ENCODE data around the gene BNIP3. TPM values are rescaled to one million over a fixed set of nuclear protein-coding genes. Genes with fewer than 3 reads are reported as not detected.

The BNIP3 gene
- polyA plus RNA-seq, 3 donors = 3.2 to 7.2 (median 4.6) TPM

DNA sequence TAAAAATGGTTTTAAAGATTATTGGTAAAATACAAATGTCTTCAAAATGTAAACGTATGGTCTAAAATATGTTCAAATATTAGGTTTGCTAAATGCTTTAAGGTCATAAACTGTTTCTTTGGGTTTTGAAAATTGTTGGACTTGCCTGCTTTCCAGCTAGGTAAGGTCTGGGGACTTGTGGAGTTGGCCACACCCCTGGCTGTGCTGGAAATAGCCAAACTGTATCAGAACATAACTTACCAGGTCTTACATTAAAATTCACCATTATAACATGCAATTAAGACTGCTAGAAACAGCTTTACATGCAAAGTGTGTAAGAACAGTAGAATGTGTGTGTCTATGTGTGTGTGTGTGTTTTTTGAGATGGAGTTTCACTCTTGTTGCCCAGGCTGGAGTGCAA lies 29.7 kb upstream of the BNIP3 start:
- H3K4me2 ChIP-seq (replicated peaks; ENCODE audit: extremely low read depth, low read length, poor library complexity, severe bottlenecking) = no peak overlapping the region
- no peak overlapping the region for H3K27ac ChIP-seq (ENCODE audit: low read depth in 1 of 2, low read length in 2 of 2)
- H3K9ac ChIP-seq (ENCODE audit: insufficient read depth, low read length, poor library complexity, severe bottlenecking) = no peak overlapping the region
- intact Hi-C loops (cut with micrococcal nuclease) = no loop called here
- no peak overlapping the region for H3K4me3 Mint-ChIP-seq
- no peaks in the 10 kb centered on the region for H3K36me3 Mint-ChIP-seq
- no peak overlapping the region for H3K27ac Mint-ChIP-seq
- no peaks in the 10 kb centered on the region for H3K4me1 ChIP-seq (ENCODE audit: control insufficient read depth in 1 of 2, insufficient read depth in 2 of 2, low read length in 2 of 2)
- peaks cover 2% of the 10 kb centered on the region for H3K4me1 Mint-ChIP-seq
- peaks cover 8% of the 10 kb centered on the region in 2 donors for H3K27me3 ChIP-seq (ENCODE audit: control insufficient read depth in 2 of 2, insufficient read depth in 2 of 2, low read length in 2 of 2)
- WGBS (ENCODE audit: insufficient coverage) = no CpG with 5 or more reads among the region's 1 CpG
- DNase-seq = no peak
- H4K20me1 ChIP-seq (ENCODE audit: insufficient read depth, low read length) = no peaks in the 10 kb centered on the region
- TF ChIP-seq, protein P1, sequence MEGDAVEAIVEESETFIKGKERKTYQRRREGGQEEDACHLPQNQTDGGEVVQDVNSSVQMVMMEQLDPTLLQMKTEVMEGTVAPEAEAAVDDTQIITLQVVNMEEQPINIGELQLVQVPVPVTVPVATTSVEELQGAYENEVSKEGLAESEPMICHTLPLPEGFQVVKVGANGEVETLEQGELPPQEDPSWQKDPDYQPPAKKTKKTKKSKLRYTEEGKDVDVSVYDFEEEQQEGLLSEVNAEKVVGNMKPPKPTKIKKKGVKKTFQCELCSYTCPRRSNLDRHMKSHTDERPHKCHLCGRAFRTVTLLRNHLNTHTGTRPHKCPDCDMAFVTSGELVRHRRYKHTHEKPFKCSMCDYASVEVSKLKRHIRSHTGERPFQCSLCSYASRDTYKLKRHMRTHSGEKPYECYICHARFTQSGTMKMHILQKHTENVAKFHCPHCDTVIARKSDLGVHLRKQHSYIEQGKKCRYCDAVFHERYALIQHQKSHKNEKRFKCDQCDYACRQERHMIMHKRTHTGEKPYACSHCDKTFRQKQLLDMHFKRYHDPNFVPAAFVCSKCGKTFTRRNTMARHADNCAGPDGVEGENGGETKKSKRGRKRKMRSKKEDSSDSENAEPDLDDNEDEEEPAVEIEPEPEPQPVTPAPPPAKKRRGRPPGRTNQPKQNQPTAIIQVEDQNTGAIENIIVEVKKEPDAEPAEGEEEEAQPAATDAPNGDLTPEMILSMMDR (IDR thresholded peaks at IDR 0.05) = no peak
- H3K79me2 ChIP-seq (ENCODE audit: insufficient read depth, low read length) = no peaks in the 10 kb centered on the region
- H3K9me3 Mint-ChIP-seq = peaks cover 0 to 3% (median 0%) of the 10 kb centered on the region in 7 donors
- no peak overlapping the region for H3K4me3 ChIP-seq (replicated peaks in 1 of 3; ENCODE audit: low read depth in 2 of 3, low read length in 3 of 3)
- H2AFZ ChIP-seq (ENCODE audit: insufficient read depth, low read depth, low read length, poor library complexity, severe bottlenecking) = no peak overlapping the region
- H3K36me3 ChIP-seq (replicated peaks in 1 of 2; ENCODE audit: control insufficient read depth in 1 of 2, insufficient read depth in 2 of 2, low read length in 2 of 2) = no peaks in the 10 kb centered on the region
- H3K9me3 ChIP-seq (replicated peaks in 1 of 2; ENCODE audit: control insufficient read depth in 1 of 2, insufficient read depth in 1 of 2, low read length in 2 of 2) = no peaks in the 10 kb centered on the region
- peaks cover 7 to 17% (median 13%) of the 10 kb centered on the region in 3 donors for H3K27me3 Mint-ChIP-seq (ENCODE audit: low read depth in 3 of 3)

GRCh38 chr10:132011024-132011423 lies 29.3 kb upstream of the BNIP3 start:
- WGBS (ENCODE audit: insufficient coverage) = 50% methylated on average over 2 of the region's 6 CpGs
- Histone ChIP-seq H3K27ac (ENCODE audit: low read depth in 1 of 2, low read length in 2 of 2) (no peak overlapping the region), H3K9ac (ENCODE audit: insufficient read depth, low read length, poor library complexity, severe bottlenecking) (no peak overlapping the region), H3K36me3 (replicated peaks in 1 of 2; ENCODE audit: control insufficient read depth in 1 of 2, insufficient read depth in 2 of 2, low read length in 2 of 2) (no peaks in the 10 kb centered on the region), H2AFZ (ENCODE audit: insufficient read depth, low read depth, low read length, poor library complexity, severe bottlenecking) (no peak overlapping the region), H3K4me2 (replicated peaks; ENCODE audit: extremely low read depth, low read length, poor library complexity, severe bottlenecking) (no peak overlapping the region), H3K4me3 (replicated peaks in 1 of 3; ENCODE audit: low read depth in 2 of 3, low read length in 3 of 3) (no peak overlapping the region), H4K20me1 (ENCODE audit: insufficient read depth, low read length) (no peaks in the 10 kb centered on the region), H3K27me3 (ENCODE audit: control insufficient read depth in 2 of 2, insufficient read depth in 2 of 2, low read length in 2 of 2) (peaks cover 8% of the 10 kb centered on the region in 2 donors), H3K9me3 (replicated peaks in 1 of 2; ENCODE audit: control insufficient read depth in 1 of 2, insufficient read depth in 1 of 2, low read length in 2 of 2) (no peaks in the 10 kb centered on the region), H3K79me2 (ENCODE audit: insufficient read depth, low read length) (no peaks in the 10 kb centered on the region), H3K4me1 (ENCODE audit: control insufficient read depth in 1 of 2, insufficient read depth in 2 of 2, low read length in 2 of 2) (no peaks in the 10 kb centered on the region)
- TF ChIP-seq, protein P1 (IDR thresholded peaks at IDR 0.05) = no peak
- intact Hi-C loops (cut with micrococcal nuclease) = no loop called here
- Mint-ChIP-seq H3K27me3 (ENCODE audit: low read depth in 3 of 3) (peaks cover 7 to 17% (median 13%) of the 10 kb centered on the region in 3 donors), H3K27ac (no peak overlapping the region), H3K36me3 (no peaks in the 10 kb centered on the region), H3K9me3 (peaks cover 0 to 3% (median 0%) of the 10 kb centered on the region in 7 donors), H3K4me3 (no peak overlapping the region), H3K4me1 (peaks cover 2% of the 10 kb centered on the region)
- DNase-seq = no peak

All from CD14-positive monocyte (primary cell).